NB4 (cell line): Measurements from ENCODE around the gene NUP210.

Source experiments
- DNase-seq: peaks from one replicate; pipeline ENCODE4 v3.0.0; 2010; ENCODE audit warnings: low read depth
- H3K4me3 ChIP-seq: one replicate; pipeline ENCODE4 v1.5.1; 2011; ENCODE audit warnings: mild to moderate bottlenecking, low read depth, low read length, moderate library complexity
- CTCF ChIP-seq: IDR thresholded peaks from one replicate; pipeline ENCODE4 v1.5.1; 2012; ENCODE audit warnings: low read depth, low read length
- MAX ChIP-seq: IDR thresholded peaks from 2 replicates; pipeline ENCODE4 v1.6.1; 2011; ENCODE audit warnings: low read depth, low read length
- MYC ChIP-seq: IDR thresholded peaks from 2 replicates; pipeline ENCODE4 v1.6.1; 2011; ENCODE audit warnings: low read depth, low read length
- POLR2A ChIP-seq: IDR thresholded peaks from 2 replicates; pipeline ENCODE4 v1.6.1; 2011; ENCODE audit warnings: mild to moderate bottlenecking; ENCODE audit not compliant: insufficient read length; ENCODE audit errors: extremely low read depth

Gene NUP210

GRCh38 chr3:13269711-13270378 lies 150.3 kb downstream of the NUP210 start:
- TF ChIP-seq CTCF (no peak), MYC (no peak), MAX (no peak), POLR2A (no peak)
- DNase-seq = no peak
- H3K4me3 ChIP-seq = no peak overlapping the region

- TF ChIP-seq MAX (no peak), POLR2A (no peak), CTCF (no peak), MYC (no peak)
- no peak for DNase-seq
- no peak overlapping the region for H3K4me3 ChIP-seq
Measured at GRCh38 chr3:13268961-13269441, 151.1 kb downstream of the NUP210 start.

GRCh38 chr3:13268120-13268519 lies 152.0 kb downstream of the NUP210 start:
- TF ChIP-seq MYC = no peak
- no peak for TF ChIP-seq CTCF
- no peak for TF ChIP-seq POLR2A
- no peak for TF ChIP-seq MAX
- no peak overlapping the region for H3K4me3 ChIP-seq
- DNase-seq = no peak

GRCh38 chr3:13266651-13267362 lies 153.3 kb downstream of the NUP210 start:
- H3K4me3 ChIP-seq = no peak overlapping the region
- TF ChIP-seq CTCF (no peak), MAX (no peak), MYC (no peak)
- no peak for DNase-seq
